ENCODE results near the gene CAMTA1. TPM values are rescaled to one million over a fixed set of nuclear protein-coding genes. Genes with fewer than 3 reads are reported as not detected.

Gene CAMTA1
- total and polyA plus RNA-seq, 4 donors: 48.1 to 140 (median 52.3) TPM

DNA sequence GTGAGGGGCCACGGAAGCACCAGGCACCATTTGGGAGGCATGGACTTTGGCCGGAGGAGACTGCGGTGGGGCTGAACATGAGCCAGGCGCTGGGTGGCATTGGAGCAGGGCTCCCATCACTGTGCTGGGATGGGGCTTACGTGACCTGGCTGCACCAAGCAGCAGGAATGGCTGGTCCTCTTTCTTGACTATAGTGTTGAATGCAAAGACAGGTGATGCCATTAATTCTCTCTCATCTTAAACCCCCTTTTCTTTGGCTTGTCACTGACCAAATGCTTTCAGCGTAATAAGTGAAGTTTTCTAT lies 447.9 kb downstream of the CAMTA1 start:
- 94 to 97% methylated on average over 6 of the region's 6 CpGs for WGBS, 2 donors
- Histone ChIP-seq H3K4me3 (no peak overlapping the region), H3K9ac (ENCODE audit: insufficient read depth in 1 of 2, low read length in 2 of 2) (no peak overlapping the region), H3K4me1 (ENCODE audit: control insufficient read depth in 5 of 5, insufficient read depth in 5 of 5, low read length in 5 of 5) (peaks cover 0 to 3% (median 0%) of the 10 kb centered on the region in 5 donors), H3K9me3 (ENCODE audit: control insufficient read depth in 4 of 4, insufficient read depth in 3 of 4, low read length in 3 of 4) (peaks cover 0 to 2% (median 0%) of the 10 kb centered on the region in 4 donors), H3K36me3 (ENCODE audit: control insufficient read depth in 4 of 4, insufficient read depth in 4 of 4, low read length in 4 of 4) (no peaks in the 10 kb centered on the region), H3K27me3 (ENCODE audit: control insufficient read depth in 3 of 3, insufficient read depth in 3 of 3, low read length in 2 of 3) (peaks cover 0 to 6% (median 0%) of the 10 kb centered on the region in 3 donors), H3K27ac (ENCODE audit: low read depth in 1 of 2, low read length in 1 of 2) (no peak overlapping the region)
- no peak for DNase-seq
- ATAC-seq (ENCODE audit: insufficient read depth, low FRiP score): no peak
- TF ChIP-seq, protein P1, sequence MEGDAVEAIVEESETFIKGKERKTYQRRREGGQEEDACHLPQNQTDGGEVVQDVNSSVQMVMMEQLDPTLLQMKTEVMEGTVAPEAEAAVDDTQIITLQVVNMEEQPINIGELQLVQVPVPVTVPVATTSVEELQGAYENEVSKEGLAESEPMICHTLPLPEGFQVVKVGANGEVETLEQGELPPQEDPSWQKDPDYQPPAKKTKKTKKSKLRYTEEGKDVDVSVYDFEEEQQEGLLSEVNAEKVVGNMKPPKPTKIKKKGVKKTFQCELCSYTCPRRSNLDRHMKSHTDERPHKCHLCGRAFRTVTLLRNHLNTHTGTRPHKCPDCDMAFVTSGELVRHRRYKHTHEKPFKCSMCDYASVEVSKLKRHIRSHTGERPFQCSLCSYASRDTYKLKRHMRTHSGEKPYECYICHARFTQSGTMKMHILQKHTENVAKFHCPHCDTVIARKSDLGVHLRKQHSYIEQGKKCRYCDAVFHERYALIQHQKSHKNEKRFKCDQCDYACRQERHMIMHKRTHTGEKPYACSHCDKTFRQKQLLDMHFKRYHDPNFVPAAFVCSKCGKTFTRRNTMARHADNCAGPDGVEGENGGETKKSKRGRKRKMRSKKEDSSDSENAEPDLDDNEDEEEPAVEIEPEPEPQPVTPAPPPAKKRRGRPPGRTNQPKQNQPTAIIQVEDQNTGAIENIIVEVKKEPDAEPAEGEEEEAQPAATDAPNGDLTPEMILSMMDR (IDR thresholded peaks at IDR 0.05; ENCODE audit: control extremely low read depth, extremely low read depth): no peak

GRCh38 chr1:7233646-7234470 lies 448.6 kb downstream of the CAMTA1 start:
- Histone ChIP-seq H3K27me3 (ENCODE audit: control insufficient read depth in 3 of 3, insufficient read depth in 3 of 3, low read length in 2 of 3) (peaks cover 0 to 6% (median 0%) of the 10 kb centered on the region in 3 donors), H3K4me1 (ENCODE audit: control insufficient read depth in 5 of 5, insufficient read depth in 5 of 5, low read length in 5 of 5) (peaks cover 0 to 3% (median 0%) of the 10 kb centered on the region in 5 donors), H3K27ac (ENCODE audit: low read depth in 1 of 2, low read length in 1 of 2) (no peak overlapping the region), H3K36me3 (ENCODE audit: control insufficient read depth in 4 of 4, insufficient read depth in 4 of 4, low read length in 4 of 4) (no peaks in the 10 kb centered on the region), H3K4me3 (no peak overlapping the region), H3K9me3 (ENCODE audit: control insufficient read depth in 4 of 4, insufficient read depth in 3 of 4, low read length in 3 of 4) (peaks cover 0 to 2% (median 0%) of the 10 kb centered on the region in 4 donors), H3K9ac (ENCODE audit: insufficient read depth in 1 of 2, low read length in 2 of 2) (no peak overlapping the region)
- DNase-seq: no peak
- ATAC-seq (ENCODE audit: insufficient read depth, low FRiP score): no peak
- TF ChIP-seq, protein P1 (IDR thresholded peaks at IDR 0.05; ENCODE audit: control extremely low read depth, extremely low read depth): no peak
- WGBS, 2 donors: 93% methylated on average over 28 of the region's 28 CpGs

GRCh38 chr1:7234471-7234755 lies 449.2 kb downstream of the CAMTA1 start:
- H3K4me1 ChIP-seq (ENCODE audit: control insufficient read depth in 5 of 5, insufficient read depth in 5 of 5, low read length in 5 of 5): peaks cover 0 to 3% (median 0%) of the 10 kb centered on the region in 5 donors
- peaks cover 0 to 2% (median 0%) of the 10 kb centered on the region in 4 donors for H3K9me3 ChIP-seq (ENCODE audit: control insufficient read depth in 4 of 4, insufficient read depth in 3 of 4, low read length in 3 of 4)
- DNase-seq (no peak), ATAC-seq (ENCODE audit: insufficient read depth, low FRiP score) (no peak)
- H3K4me3 ChIP-seq: no peak overlapping the region
- TF ChIP-seq, protein P1 (IDR thresholded peaks at IDR 0.05; ENCODE audit: control extremely low read depth, extremely low read depth): no peak
- no peaks in the 10 kb centered on the region for H3K36me3 ChIP-seq (ENCODE audit: control insufficient read depth in 4 of 4, insufficient read depth in 4 of 4, low read length in 4 of 4)
- 85 to 92% methylated on average over 9 of the region's 9 CpGs for WGBS, 2 donors
- H3K9ac ChIP-seq (ENCODE audit: insufficient read depth in 1 of 2, low read length in 2 of 2): no peak overlapping the region
- H3K27me3 ChIP-seq (ENCODE audit: control insufficient read depth in 3 of 3, insufficient read depth in 3 of 3, low read length in 2 of 3): peaks cover 0 to 6% (median 0%) of the 10 kb centered on the region in 3 donors
- H3K27ac ChIP-seq (ENCODE audit: low read depth in 1 of 2, low read length in 1 of 2): no peak overlapping the region

Data from lung (tissue), 12 donors.